Osteoblast (primary cell): ENCODE data around the gene CCDC192. TPM values are rescaled to one million over a fixed set of nuclear protein-coding genes. Genes with fewer than 3 reads are reported as not detected.

ENCODE experiments used
- DNase-seq: peaks from one replicate; pipeline ENCODE4 v3.0.0; 2011; ENCODE audit warnings: low spot score, mixed read lengths; ENCODE audit not compliant: insufficient read length; ENCODE audit errors: missing footprints
- H2AFZ ChIP-seq: 2 replicates; pipeline ENCODE4 v1.6.0; 2011; ENCODE audit warnings: mild to moderate bottlenecking, low read length
- H3K27ac ChIP-seq: 2 replicates; pipeline ENCODE4 v1.5.1; 2011; ENCODE audit warnings: mild to moderate bottlenecking, low read depth, low read length, moderate library complexity
- H3K27me3 ChIP-seq: 2 replicates; pipeline ENCODE4 v1.6.0; 2012; ENCODE audit warnings: mild to moderate bottlenecking, control low read depth, inconsistent platforms, low read length, moderate library complexity; ENCODE audit not compliant: insufficient read depth
- H3K36me3 ChIP-seq: 2 replicates; pipeline ENCODE4 v1.5.1; 2011; ENCODE audit warnings: mild to moderate bottlenecking, low read length, control low read depth, moderate library complexity; ENCODE audit not compliant: insufficient read depth
- H3K4me1 ChIP-seq: 2 replicates; pipeline ENCODE4 v1.5.1; 2011; ENCODE audit warnings: mild to moderate bottlenecking, low read length, control low read depth, moderate library complexity; ENCODE audit not compliant: insufficient read depth
- H3K4me2 ChIP-seq: 2 replicates; pipeline ENCODE4 v1.6.0; 2011; ENCODE audit warnings: mild to moderate bottlenecking, low read length; ENCODE audit not compliant: insufficient read depth
- H3K4me3 ChIP-seq: fragments of 200-600 bp; sonication (generic); 3 replicates; pipeline ENCODE4 v1.5.1; 2012; ENCODE audit warnings: mild to moderate bottlenecking, low read length, inconsistent platforms; ENCODE audit not compliant: insufficient read depth
- H3K79me2 ChIP-seq: 2 replicates; pipeline ENCODE4 v1.6.0; 2012; ENCODE audit warnings: mild to moderate bottlenecking, low read length, control low read depth, inconsistent platforms; ENCODE audit not compliant: insufficient read depth
- H3K9me3 ChIP-seq: 2 replicates; pipeline ENCODE4 v1.5.1; 2011; ENCODE audit warnings: low read depth, low read length, control low read depth
- H4K20me1 ChIP-seq: 2 replicates; pipeline ENCODE4 v1.6.0; 2012; ENCODE audit warnings: mild to moderate bottlenecking, low read length, control low read depth; ENCODE audit not compliant: insufficient read depth
- CTCF ChIP-seq: IDR thresholded peaks from 2 replicates; pipeline ENCODE4 v1.5.1; 2011; ENCODE audit warnings: mild to moderate bottlenecking, low read depth, low read length, moderate library complexity; ENCODE audit errors: extremely low read depth
- total RNA-seq: library from RNA; depleted of rRNA; stranded (reverse); fragments of >200 nt; gene quantifications from 2 replicates; pipeline ENCODE4 v1.2.3, GENCODE V29; 2012

The CCDC192 gene
- total RNA-seq, 1 donor = not detected

- H3K79me2 ChIP-seq = no peaks in the 10 kb centered on the region
- no peak for TF ChIP-seq CTCF
- DNase-seq = no peak
- no peak overlapping the region for H3K27ac ChIP-seq
- H3K36me3 ChIP-seq = no peaks in the 10 kb centered on the region
- no peaks in the 10 kb centered on the region for H3K9me3 ChIP-seq
- H3K4me3 ChIP-seq = no peak overlapping the region
- H3K4me1 ChIP-seq = no peaks in the 10 kb centered on the region
- H3K4me2 ChIP-seq = no peak overlapping the region
- H4K20me1 ChIP-seq = no peaks in the 10 kb centered on the region
- H2AFZ ChIP-seq = no peak overlapping the region
- H3K27me3 ChIP-seq = no peaks in the 10 kb centered on the region
Measured at GRCh38 chr5:127754259-127754658, 51.1 kb downstream of the CCDC192 start.

GRCh38 chr5:127754706-127755105 is 51.5 kb downstream of the CCDC192 start:
- no peak for DNase-seq
- no peak for TF ChIP-seq CTCF
- H3K27me3 ChIP-seq = no peaks in the 10 kb centered on the region

GRCh38 chr5:127757576-127757975 is 54.4 kb downstream of the CCDC192 start:
- Histone ChIP-seq H3K4me2 (no peak overlapping the region), H3K4me1 (no peaks in the 10 kb centered on the region), H3K36me3 (no peaks in the 10 kb centered on the region), H3K27me3 (peaks cover 6% of the 10 kb centered on the region), H4K20me1 (no peaks in the 10 kb centered on the region), H2AFZ (no peak overlapping the region), H3K27ac (no peak overlapping the region), H3K9me3 (no peaks in the 10 kb centered on the region), H3K79me2 (no peaks in the 10 kb centered on the region), H3K4me3 (no peak overlapping the region)
- no peak for DNase-seq
- TF ChIP-seq CTCF = peak; percentile 55

More at GRCh38 chr5:127754706-127755105, 51.5 kb downstream of the CCDC192 start:
- Histone ChIP-seq H3K4me3 (no peak overlapping the region), H2AFZ (no peak overlapping the region), H3K4me1 (no peaks in the 10 kb centered on the region), H3K27ac (no peak overlapping the region), H3K4me2 (no peak overlapping the region), H3K36me3 (no peaks in the 10 kb centered on the region), H3K79me2 (no peaks in the 10 kb centered on the region), H4K20me1 (no peaks in the 10 kb centered on the region), H3K9me3 (no peaks in the 10 kb centered on the region)

GRCh38 chr5:127758766-127759283 is 55.6 kb downstream of the CCDC192 start:
- H3K36me3 ChIP-seq = no peaks in the 10 kb centered on the region
- no peak for DNase-seq
- no peak for TF ChIP-seq CTCF
- peaks cover 14% of the 10 kb centered on the region for H3K27me3 ChIP-seq
- no peak overlapping the region for H3K27ac ChIP-seq
- no peaks in the 10 kb centered on the region for H3K4me1 ChIP-seq
- no peak overlapping the region for H2AFZ ChIP-seq
- no peaks in the 10 kb centered on the region for H4K20me1 ChIP-seq
- no peaks in the 10 kb centered on the region for H3K9me3 ChIP-seq
- H3K79me2 ChIP-seq = no peaks in the 10 kb centered on the region
- H3K4me2 ChIP-seq = no peak overlapping the region
- no peak overlapping the region for H3K4me3 ChIP-seq
